PC-9 (cell line): ENCODE results near the gene FFAR4.

Source experiments
- EZH2 ChIP-seq: fragments of 200-600 bp; sonication (generic); IDR thresholded peaks from 2 replicates; pipeline ENCODE4 v1.8.0; 2017; ENCODE audit warnings: antibody characterized with exemption, low read depth
- TF ChIP-seq, protein P1 (sequence below): fragments of 200-600 bp; sonication (generic); conservative IDR thresholded peaks from 2 replicates; pipeline ENCODE4 v1.6.1; 2017; ENCODE audit warnings: mixed run types, antibody characterized with exemption, mild to moderate bottlenecking, moderate library complexity

DNA sequence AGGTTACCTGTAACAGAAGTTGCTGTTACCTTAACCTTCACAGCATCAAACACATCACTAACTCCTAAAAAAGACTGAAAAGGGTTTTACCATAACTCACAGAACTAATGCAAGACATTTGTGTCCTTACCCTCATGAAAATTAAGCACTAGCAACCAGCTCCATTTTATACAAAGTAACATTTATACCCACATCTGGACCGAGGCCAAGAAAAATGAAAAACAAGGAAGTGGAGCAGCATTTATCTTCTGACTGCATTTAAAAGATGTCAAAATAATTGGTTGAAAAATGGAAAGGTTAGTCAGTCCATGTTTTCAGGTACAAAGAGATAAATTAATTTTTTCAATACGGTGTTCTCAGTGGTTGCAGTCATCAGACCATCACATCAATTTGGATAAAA is 37.7 kb downstream of the FFAR4 start:
- TF ChIP-seq, protein P1, sequence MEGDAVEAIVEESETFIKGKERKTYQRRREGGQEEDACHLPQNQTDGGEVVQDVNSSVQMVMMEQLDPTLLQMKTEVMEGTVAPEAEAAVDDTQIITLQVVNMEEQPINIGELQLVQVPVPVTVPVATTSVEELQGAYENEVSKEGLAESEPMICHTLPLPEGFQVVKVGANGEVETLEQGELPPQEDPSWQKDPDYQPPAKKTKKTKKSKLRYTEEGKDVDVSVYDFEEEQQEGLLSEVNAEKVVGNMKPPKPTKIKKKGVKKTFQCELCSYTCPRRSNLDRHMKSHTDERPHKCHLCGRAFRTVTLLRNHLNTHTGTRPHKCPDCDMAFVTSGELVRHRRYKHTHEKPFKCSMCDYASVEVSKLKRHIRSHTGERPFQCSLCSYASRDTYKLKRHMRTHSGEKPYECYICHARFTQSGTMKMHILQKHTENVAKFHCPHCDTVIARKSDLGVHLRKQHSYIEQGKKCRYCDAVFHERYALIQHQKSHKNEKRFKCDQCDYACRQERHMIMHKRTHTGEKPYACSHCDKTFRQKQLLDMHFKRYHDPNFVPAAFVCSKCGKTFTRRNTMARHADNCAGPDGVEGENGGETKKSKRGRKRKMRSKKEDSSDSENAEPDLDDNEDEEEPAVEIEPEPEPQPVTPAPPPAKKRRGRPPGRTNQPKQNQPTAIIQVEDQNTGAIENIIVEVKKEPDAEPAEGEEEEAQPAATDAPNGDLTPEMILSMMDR: no peak
- no peak for TF ChIP-seq EZH2
